IgD-negative memory B cell (primary cell): ENCODE results near the gene CEP192. TPM values are rescaled to one million over a fixed set of nuclear protein-coding genes. Genes with fewer than 3 reads are reported as not detected.
"Not testable (repeated sequence)": the region's sequence is repeated elsewhere in the genome, so short reads cannot be mapped to it uniquely, and the experiment has no call there.

Experiments
- H3K27ac Mint-ChIP-seq, 3 donors: one replicate each; pipeline ENCODE4 v1.8.0; 2020 to 2022; ENCODE audit warnings: mild to moderate bottlenecking in 3 of 3, mixed read lengths in 3 of 3, moderate library complexity in 1 of 3
- H3K27me3 Mint-ChIP-seq: one replicate; pipeline ENCODE4 v1.8.0; 2021; ENCODE audit warnings: mixed read lengths
- H3K36me3 Mint-ChIP-seq: one replicate; pipeline ENCODE4 v1.8.0; 2020; ENCODE audit warnings: mild to moderate bottlenecking, mixed read lengths
- H3K4me1 Mint-ChIP-seq, 3 donors: one replicate each; pipeline ENCODE4 v1.8.0; 2020 to 2022; ENCODE audit warnings: mixed read lengths in 3 of 3, mild to moderate bottlenecking in 1 of 3
- H3K4me3 Mint-ChIP-seq, 4 donors: one replicate each; pipeline ENCODE4 v1.8.0; 2020 to 2022; ENCODE audit warnings: mild to moderate bottlenecking in 4 of 4, mixed read lengths in 4 of 4, moderate library complexity in 3 of 4
- H3K9me3 Mint-ChIP-seq, 3 donors: one replicate each; pipeline ENCODE4 v1.8.0; 2020 to 2021; ENCODE audit warnings: mixed read lengths in 3 of 3, mild to moderate bottlenecking in 1 of 3
- polyA plus RNA-seq: library from polyadenylated mRNA; unstranded; fragments of 300-500 nt; fragmentation: Illumina TruSeq; gene quantifications from one replicate; pipeline ENCODE4 v1.2.3, GENCODE V29; 2021

Gene CEP192
- polyA plus RNA-seq, 1 donor from 2014 or later = 8.7 TPM

DNA sequence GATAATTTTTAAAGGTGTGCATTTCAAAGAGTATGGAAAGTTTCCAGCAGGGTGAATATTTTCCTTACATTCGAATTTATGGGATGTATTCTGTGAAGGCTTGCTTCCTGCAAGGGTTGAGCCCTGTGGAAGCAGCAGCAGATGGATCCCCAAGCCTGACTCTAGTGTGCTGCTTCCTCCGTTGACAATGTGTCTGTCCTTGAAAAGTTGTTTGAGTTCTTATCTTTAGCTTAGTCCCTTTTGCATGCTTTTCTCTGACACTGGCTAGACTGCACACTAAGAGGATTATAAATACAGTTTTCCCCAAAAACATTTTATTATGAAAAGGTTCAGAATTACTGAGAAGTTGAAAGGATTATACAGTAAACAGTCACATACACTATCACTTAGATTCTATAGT, 86.3 kb downstream of the CEP192 start:
- Mint-ChIP-seq H3K27ac (no peak overlapping the region), H3K4me1 (peaks cover 0 to 5% (median 2%) of the 10 kb centered on the region in 3 donors), H3K36me3 (peaks cover 33% of the 10 kb centered on the region), H3K27me3 (no peaks in the 10 kb centered on the region), H3K4me3 (no peak overlapping the region), H3K9me3 (no peaks in the 10 kb centered on the region)

DNA sequence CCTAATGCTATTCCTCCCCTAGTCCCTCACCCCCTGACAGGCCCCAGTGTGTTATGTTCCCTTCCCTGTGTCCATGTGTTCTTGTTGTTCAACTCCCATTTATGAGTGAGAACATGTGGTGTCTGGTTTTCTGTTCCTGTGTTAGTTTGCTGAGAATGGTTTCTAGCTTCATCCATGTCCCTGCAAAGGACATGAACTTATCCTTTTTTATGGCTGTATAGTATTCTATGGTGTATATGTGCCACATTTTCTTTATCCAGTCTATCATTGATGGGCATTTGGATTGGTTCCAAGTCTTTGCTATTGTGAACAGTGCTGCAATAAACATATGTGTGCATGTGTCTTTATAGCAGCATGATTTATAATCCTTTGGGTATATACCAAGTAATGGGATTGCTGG, 86.9 kb downstream of the CEP192 start:
- H3K4me3 Mint-ChIP-seq = peak overlapping the region in 1 of 4 donors; percentile 33
- peaks cover 33% of the 10 kb centered on the region for H3K36me3 Mint-ChIP-seq

DNA sequence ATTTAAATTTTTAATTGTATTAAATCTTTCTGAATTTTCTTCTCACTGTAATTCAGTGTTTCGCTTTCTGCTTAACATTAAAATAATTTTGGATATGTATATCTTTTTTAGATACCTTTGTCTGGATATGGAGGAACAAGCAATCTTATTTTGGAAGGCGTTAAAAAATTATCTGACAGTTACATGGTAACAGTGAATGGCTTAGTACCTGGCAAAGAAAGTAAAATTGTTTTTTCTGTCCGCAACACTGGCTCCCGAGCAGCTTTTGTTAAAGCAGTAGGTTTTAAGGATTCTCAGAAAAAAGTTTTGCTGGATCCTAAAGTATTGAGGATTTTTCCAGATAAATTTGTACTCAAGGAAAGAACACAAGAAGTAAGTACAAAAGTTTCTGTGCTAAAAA, 95.7 kb downstream of the CEP192 start:
- Mint-ChIP-seq H3K36me3 (peaks cover 15% of the 10 kb centered on the region), H3K4me1 (peaks cover 0 to 2% (median 0%) of the 10 kb centered on the region in 3 donors), H3K4me3 (no peak overlapping the region), H3K27ac (no peak overlapping the region), H3K9me3 (no peaks in the 10 kb centered on the region), H3K27me3 (no peaks in the 10 kb centered on the region)

More for the DNA sequence above, 86.9 kb downstream of the CEP192 start:
- H3K27me3 Mint-ChIP-seq, H3K27ac Mint-ChIP-seq, H3K9me3 Mint-ChIP-seq, H3K4me1 Mint-ChIP-seq: not testable (repeated sequence)

DNA sequence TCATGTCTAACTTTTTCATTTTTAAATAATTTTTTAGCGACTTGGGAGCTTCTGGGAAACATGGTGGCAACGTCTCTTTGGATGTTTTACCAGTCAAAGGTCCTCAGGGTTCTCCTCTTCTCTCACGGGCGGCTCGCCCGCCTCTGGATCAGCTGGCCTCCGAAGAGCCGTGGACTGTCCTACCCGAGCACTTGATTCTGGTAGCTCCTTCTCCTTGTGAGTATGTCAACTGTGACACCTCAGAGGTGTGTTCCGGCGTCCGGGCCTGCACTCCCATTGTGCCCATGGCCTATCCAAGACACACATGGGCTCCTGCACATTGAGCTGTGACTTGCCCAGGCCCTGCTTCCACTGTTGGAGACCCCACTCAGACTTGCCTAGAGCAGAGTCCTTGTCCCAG, 104.3 kb downstream of the CEP192 start:
- H3K4me3 Mint-ChIP-seq = no peak overlapping the region
- peaks cover 7% of the 10 kb centered on the region for H3K36me3 Mint-ChIP-seq
- H3K9me3 Mint-ChIP-seq = no peaks in the 10 kb centered on the region
- H3K4me1 Mint-ChIP-seq = peaks cover 0 to 2% (median 0%) of the 10 kb centered on the region in 3 donors
- H3K27me3 Mint-ChIP-seq = no peaks in the 10 kb centered on the region
- H3K27ac Mint-ChIP-seq = no peak overlapping the region

DNA sequence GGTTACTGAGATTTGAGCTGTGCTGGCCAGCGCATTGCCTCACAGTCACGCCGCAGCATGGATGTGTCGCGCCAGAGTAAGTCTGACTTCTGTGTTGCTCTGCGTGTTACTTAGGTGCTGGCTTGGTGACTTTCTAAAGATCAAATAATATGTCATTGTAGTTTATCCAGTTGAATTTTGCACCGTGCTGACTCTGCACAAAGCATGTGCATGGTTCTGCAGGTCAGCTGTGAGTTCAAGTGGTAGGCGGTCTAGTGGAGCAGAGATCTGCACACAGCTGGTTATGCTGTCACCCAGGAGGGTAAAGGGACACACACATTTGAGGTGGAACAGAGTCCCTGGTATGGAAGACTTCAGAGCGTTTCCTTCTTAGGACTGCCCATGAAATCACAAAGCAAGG, 105.1 kb downstream of the CEP192 start:
- Mint-ChIP-seq H3K4me1 (no peaks in the 10 kb centered on the region), H3K27me3 (no peaks in the 10 kb centered on the region), H3K27ac (no peak overlapping the region), H3K9me3 (no peaks in the 10 kb centered on the region), H3K4me3 (no peak overlapping the region), H3K36me3 (peaks cover 5% of the 10 kb centered on the region)

DNA sequence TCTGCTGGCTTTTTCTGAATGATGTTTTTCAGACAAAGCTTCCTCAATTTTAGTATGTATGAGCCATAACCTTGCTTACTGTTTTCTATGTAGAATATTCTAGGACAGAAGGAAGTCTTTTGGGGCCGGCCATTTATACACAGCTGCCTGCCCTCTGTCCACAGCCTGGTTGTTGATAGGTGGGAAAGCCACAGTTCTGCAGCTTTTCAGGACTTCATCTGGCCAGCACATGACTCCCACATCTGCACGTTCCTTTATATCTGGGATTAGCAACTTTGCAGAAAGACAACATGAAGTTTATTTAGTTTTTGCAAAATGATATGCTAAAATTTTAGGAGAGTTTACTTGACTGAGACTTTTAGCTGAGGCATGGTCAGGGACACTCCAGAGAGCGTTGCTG, 105.6 kb downstream of the CEP192 start:
- no peak overlapping the region for H3K27ac Mint-ChIP-seq
- no peaks in the 10 kb centered on the region for H3K4me1 Mint-ChIP-seq
- no peaks in the 10 kb centered on the region for H3K27me3 Mint-ChIP-seq
- H3K4me3 Mint-ChIP-seq = no peak overlapping the region
- H3K9me3 Mint-ChIP-seq = no peaks in the 10 kb centered on the region
- H3K36me3 Mint-ChIP-seq = peaks cover 6% of the 10 kb centered on the region

DNA sequence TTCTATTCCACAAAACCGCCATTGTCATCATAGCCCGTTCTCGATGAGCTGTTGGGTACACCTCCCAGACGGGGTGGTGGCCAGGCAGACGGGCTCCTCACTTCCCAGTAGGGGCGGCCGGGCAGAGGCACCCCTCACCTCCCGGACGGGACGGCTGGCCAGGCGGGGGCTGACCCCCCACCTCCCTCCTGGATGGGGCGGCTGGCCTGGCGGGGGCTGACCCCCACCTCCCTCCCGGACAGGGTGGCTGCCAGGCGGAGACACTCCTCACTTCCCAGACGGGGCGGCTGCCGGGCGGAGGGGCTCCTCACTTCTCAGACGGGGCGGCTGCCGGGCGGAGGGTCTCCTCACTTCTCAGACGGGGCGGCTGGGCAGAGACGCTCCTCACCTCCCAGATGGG, 106.9 kb downstream of the CEP192 start:
- not testable (repeated sequence) for H3K36me3 Mint-ChIP-seq, H3K4me3 Mint-ChIP-seq, H3K4me1 Mint-ChIP-seq, H3K27me3 Mint-ChIP-seq, H3K9me3 Mint-ChIP-seq, H3K27ac Mint-ChIP-seq

DNA sequence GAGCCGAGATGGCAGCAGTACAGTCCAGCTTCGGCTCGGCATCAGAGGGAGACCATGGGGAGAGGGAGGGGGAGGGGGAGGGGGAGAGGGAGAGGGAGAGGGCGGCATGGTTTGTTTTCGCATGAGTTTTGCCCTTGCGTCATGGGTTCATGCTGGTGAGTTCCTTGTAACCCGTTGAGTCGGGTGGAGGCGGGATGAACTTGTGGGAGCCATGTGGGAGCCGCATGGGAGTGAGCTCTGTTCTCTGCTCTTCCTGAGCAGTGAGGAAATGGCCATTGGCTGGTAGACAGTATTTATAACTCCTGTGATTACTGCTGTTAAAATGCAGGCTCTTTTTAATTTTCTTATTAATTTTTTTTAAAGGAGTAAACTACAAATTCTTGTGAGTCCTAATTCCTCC, 108.0 kb downstream of the CEP192 start:
- H3K9me3 Mint-ChIP-seq = no peaks in the 10 kb centered on the region
- no peaks in the 10 kb centered on the region for H3K27me3 Mint-ChIP-seq
- peaks cover 9% of the 10 kb centered on the region for H3K36me3 Mint-ChIP-seq
- no peaks in the 10 kb centered on the region for H3K4me1 Mint-ChIP-seq
- no peak overlapping the region for H3K27ac Mint-ChIP-seq
- no peak overlapping the region for H3K4me3 Mint-ChIP-seq

DNA sequence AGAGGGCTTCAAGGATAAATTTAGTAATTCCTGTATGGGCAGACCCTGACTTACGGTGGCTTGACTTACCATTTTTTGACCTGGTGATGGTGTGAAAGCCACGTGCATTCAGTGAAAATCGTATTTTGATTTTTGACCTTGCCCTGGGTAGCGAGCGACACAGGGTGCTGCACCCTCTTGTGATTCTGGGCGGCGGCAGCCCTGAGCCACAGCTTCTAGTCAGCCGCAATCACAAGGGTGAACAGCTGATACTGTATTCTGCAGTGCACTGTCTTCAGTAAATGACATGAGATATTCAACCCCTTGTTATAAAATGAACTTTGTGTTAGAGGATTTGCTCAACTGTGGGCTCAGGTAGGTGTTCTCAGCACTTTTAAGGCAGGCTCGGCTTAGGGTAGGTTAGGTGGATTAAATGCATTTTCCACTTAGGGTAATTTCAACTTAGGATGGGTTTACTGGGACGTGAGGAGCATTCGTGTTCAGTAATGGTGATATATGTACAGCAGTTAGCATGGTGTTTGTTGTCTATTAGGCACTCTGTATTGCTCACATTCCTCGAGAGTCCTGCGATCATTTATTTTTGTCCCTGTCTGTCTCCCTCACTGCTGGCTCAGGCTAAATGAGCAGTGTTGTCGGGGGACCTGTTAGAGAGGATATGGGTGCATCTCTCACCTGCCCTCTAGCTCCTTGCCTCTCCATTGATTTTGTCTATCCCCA, 109.9 kb downstream of the CEP192 start:
- H3K27me3 Mint-ChIP-seq = no peaks in the 10 kb centered on the region
- no peak overlapping the region for H3K27ac Mint-ChIP-seq
- no peaks in the 10 kb centered on the region for H3K4me1 Mint-ChIP-seq
- no peaks in the 10 kb centered on the region for H3K9me3 Mint-ChIP-seq
- peaks cover 7% of the 10 kb centered on the region for H3K36me3 Mint-ChIP-seq
- no peak overlapping the region for H3K4me3 Mint-ChIP-seq

DNA sequence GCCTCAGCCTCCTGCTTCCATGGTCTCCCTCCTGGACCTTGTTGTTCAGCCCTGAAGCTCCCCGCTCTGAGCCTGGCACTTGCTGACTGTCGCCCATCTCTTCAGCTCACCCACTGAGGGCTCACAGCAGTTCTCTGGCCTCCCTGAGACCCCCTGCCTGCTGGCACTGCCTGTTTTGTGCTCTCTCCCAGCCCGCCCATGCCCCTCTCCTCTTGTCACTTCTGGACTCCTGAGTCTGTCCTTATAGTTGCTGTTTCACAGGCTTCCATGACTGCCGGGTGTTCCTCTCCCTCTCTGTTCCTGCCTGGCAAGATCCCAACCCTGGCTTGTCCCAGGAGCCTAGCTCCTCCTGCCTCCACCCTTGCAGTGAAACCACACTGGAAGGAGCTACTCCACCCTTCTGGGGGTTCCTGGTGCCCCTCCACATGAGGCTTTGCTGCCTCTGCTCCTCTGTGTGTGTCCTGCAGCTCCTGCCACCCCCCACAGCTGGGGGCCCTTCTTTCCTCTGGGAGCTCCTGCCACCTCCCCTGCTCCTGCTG, 110.6 kb downstream of the CEP192 start:
- Mint-ChIP-seq H3K27me3 (no peaks in the 10 kb centered on the region), H3K36me3 (peaks cover 8% of the 10 kb centered on the region), H3K27ac (no peak overlapping the region), H3K4me3 (no peak overlapping the region), H3K9me3 (no peaks in the 10 kb centered on the region), H3K4me1 (no peaks in the 10 kb centered on the region)

DNA sequence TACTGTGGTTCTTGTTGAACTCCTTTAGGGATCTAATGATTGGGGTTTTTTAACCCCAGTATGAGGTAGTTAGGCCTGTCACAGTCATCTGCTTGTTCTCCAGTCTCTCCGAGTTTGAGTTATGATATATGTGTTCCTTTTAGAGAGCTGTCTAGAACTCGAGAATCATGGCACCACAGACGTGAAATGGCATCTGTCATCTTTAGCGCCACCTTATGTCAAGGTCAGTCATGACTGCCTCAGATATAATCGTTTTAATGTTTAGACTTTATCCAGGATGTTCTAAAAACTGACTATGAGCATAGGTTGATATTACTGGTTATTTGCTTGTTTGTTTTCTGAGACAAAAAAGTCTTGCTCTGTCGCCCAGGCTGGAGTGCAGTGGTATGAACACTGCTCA, 112.2 kb downstream of the CEP192 start:
- H3K9me3 Mint-ChIP-seq = no peaks in the 10 kb centered on the region
- H3K27ac Mint-ChIP-seq = no peak overlapping the region
- no peaks in the 10 kb centered on the region for H3K4me1 Mint-ChIP-seq
- peaks cover 14% of the 10 kb centered on the region for H3K36me3 Mint-ChIP-seq
- no peaks in the 10 kb centered on the region for H3K27me3 Mint-ChIP-seq
- no peak overlapping the region for H3K4me3 Mint-ChIP-seq

DNA sequence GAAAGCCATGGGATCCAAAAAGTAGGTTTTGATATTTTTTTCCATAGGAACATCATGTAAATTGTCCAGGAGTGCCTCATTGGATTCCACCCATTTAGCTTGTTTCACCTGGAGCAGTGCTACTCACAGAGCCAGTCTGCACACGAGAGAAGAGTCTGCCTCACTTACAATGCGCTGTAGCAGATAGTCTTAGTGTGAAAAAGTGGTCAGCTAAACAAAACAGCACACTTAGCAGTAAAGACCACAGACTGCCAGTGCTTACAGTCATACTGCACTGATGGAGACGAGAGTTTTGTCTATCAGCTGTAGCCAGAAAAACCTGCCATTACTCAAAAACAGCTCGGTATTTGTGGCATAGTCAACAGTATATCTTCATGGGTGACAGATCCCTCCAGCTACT, 113.9 kb downstream of the CEP192 start:
- H3K36me3 Mint-ChIP-seq = peaks cover 17% of the 10 kb centered on the region
- no peak overlapping the region for H3K27ac Mint-ChIP-seq
- no peaks in the 10 kb centered on the region for H3K9me3 Mint-ChIP-seq
- no peak overlapping the region for H3K4me3 Mint-ChIP-seq
- H3K27me3 Mint-ChIP-seq = no peaks in the 10 kb centered on the region
- H3K4me1 Mint-ChIP-seq = no peaks in the 10 kb centered on the region

DNA sequence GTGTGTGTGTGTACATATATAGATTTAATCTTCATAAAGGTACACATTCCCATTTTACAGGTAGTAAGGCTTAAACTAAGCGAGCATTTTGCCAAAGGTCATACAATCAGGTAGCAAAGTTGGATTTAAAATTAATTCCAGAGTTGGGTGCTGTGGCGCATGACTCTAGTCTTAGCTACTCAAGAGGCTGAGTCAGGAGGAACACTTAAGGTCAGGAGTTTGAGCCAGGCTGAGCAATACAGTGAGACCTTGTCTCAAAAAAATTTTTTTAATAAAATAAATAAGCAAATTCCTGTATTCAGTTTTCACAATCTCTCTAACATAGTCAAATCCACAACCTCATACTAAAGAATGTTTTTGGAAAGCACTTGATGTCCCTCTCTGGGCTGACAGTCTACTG, 115.9 kb downstream of the CEP192 start:
- H3K36me3 Mint-ChIP-seq = peaks cover 19% of the 10 kb centered on the region

DNA sequence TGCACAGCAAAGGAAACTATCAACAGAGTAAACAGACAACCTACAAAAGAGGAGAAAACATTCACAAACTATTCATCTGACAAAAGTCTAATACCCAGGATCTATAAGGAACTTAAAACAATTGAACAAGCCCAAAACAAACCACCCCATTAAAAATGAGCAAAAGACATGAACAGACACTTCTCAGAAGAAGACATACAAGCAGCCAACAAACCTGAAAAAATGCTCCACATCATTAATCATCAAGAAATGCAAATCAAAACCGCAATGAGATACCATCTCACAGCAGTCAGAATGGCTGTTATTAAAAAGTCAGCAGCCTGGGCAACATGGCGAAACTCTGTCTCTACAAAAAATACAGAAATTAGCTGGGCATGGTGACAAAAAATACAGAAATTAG, 117.2 kb downstream of the CEP192 start:
- H3K36me3 Mint-ChIP-seq = peaks cover 19% of the 10 kb centered on the region
- no peaks in the 10 kb centered on the region for H3K9me3 Mint-ChIP-seq
- H3K27me3 Mint-ChIP-seq = no peaks in the 10 kb centered on the region
- H3K4me3 Mint-ChIP-seq = no peak overlapping the region
- H3K4me1 Mint-ChIP-seq = no peaks in the 10 kb centered on the region
- peak overlapping the region in 1 of 3 donors; percentile 27 for H3K27ac Mint-ChIP-seq

More for the DNA sequence above, 115.9 kb downstream of the CEP192 start:
- Mint-ChIP-seq H3K9me3 (no peaks in the 10 kb centered on the region), H3K27me3 (no peaks in the 10 kb centered on the region), H3K27ac (no peak overlapping the region), H3K4me1 (no peaks in the 10 kb centered on the region), H3K4me3 (no peak overlapping the region)

DNA sequence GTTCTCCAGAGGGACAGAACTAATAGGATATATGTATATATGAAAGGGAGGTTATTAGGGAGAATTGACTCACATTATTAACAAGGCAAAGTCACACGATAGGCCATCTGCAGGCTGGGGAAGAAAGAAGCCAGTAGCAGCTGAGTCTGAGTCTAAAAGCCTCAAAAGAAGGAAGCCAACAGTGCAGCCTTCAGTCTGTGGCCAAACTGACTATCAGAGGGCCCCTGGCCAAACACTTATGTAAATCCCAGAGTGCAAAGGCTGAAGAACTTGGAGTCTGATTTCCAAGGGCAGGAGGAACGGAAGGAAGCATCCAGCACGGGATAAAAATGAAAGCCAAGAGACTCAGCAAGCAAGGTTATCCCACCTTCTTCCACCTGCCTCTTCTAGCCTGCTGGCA, 119.4 kb downstream of the CEP192 start:
- no peaks in the 10 kb centered on the region for H3K4me1 Mint-ChIP-seq
- H3K9me3 Mint-ChIP-seq = no peaks in the 10 kb centered on the region
- no peak overlapping the region for H3K27ac Mint-ChIP-seq
- H3K27me3 Mint-ChIP-seq = no peaks in the 10 kb centered on the region
- peaks cover 19% of the 10 kb centered on the region for H3K36me3 Mint-ChIP-seq
- H3K4me3 Mint-ChIP-seq = peak overlapping the region in 1 of 4 donors; percentile 30

DNA sequence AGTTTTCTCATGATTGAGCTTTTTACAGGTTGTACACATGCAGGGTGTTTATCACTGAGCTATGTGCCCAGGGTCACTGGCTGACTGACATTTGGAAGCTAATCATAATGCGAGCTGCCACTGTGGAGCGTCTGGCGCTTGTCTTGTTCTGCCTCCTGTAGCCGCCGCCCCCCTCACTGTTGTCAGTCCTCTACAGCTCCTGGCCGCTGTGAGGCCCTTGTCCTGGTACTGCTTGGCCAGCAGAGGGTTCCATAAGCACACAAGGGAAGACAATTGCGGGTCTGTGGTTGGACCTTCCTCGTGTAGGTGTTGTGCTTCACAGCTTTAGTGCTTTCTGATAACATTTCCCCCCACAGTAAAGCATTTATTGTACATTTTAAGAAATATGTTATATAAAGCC, 121.8 kb downstream of the CEP192 start:
- Mint-ChIP-seq H3K4me3 (no peak overlapping the region), H3K4me1 (no peaks in the 10 kb centered on the region), H3K9me3 (no peaks in the 10 kb centered on the region), H3K36me3 (peaks cover 15% of the 10 kb centered on the region), H3K27ac (no peak overlapping the region), H3K27me3 (no peaks in the 10 kb centered on the region)
